IPS DF 4.7 (cell line): ENCODE data around the gene A2M.

Experiments
- DNase-seq: peaks from one replicate; pipeline ENCODE4 v3.0.0-alpha.2; 2013; ENCODE audit warnings: low spot score; ENCODE audit errors: extremely low read depth

The A2M gene

DNA sequence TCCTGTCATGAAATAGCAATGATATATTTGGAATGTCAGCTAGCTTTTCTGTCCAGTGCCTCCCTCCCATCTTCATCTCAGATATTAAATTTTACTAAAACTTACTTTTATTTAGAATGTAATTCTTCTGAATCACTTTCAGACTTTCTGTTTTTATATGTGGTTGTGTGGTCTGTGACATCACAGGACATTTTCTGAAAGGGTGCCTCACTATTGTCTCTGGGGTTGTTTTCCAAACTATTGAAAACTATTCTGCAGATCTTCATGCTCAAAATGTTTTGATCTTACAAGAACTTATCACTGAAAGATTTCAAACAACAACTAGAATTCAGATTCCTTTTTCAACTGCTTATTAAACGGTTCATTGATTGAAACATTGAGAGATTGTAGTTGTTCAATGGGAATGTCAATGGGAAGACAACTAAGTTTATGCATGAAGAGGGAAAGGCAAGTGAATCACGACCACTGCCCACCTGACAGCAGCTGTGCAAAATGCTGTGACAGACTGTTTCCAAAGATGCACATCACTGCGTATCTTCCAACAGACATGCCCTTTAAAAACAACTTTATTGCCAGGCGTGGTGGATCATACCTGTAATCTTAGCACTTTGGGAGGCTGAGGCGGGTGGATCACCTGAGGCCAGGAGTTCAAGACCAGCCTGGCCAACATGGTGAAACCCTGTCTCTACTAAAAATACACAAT is 75.1 kb downstream of the A2M start:
- no peak for DNase-seq

DNA sequence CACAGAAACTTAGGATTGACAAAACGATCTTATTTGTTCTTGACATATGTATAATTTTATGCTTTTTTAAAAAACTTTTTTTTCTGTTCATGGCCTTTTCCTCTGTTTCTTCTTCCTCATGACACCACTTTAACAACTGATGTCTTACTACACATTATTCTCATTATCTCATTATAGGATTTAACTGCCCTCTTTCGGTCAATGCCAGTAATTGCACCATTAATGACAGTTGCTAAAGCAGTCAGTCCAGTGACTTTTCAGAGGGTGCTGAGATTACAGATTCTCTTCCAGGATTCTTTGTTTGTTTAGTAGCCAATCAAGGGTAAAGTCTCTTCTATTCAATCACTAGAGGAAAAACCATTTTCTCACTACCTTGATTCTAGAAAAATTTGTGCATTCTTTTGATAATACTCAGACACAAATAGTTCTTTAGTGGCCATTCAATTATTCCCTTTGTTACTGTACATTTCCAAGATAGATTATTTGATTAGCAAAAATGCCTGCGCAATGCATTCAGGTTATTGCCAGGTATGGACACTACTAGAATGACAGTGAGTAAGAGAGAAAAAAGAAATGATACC is 76.2 kb downstream of the A2M start:
- peak; percentile 38 for DNase-seq

DNA sequence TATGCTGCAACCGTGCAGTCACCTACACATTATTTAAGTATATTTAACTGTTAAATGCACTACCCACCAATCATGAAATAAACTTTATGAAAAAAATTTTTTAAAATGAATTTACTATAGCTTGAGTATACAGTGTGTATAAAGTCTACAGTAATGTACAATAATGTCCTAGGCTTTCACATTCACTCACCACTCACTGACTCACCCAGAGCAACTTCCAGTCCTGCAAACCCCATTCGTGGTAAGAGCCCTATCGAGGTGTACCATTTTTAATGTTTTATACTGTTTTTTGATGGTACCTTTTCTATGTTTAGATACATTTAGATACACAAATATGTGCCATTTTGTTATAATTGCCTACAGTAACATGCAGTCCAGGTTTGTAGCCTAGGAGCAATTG is 78.3 kb downstream of the A2M start:
- DNase-seq: no peak

DNA sequence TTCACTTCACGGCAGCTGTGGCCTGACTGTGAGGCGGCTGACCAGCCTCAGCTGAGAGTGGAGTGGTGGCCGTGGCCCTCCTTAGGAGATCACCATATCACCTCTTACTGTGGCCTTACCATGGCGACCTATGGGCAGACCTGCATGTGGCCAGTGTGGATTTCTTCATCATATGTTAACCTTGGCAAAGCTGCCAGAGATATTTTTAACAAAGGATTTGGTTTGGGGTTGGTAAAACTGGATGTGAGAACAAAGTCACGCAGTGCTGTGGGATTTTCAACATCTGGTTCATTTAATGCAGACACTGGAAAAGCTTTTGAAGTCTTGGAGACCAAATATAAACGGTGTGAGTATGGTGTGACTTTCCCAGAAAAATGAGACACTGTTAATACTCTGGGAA is 79.5 kb downstream of the A2M start:
- no peak for DNase-seq

DNA sequence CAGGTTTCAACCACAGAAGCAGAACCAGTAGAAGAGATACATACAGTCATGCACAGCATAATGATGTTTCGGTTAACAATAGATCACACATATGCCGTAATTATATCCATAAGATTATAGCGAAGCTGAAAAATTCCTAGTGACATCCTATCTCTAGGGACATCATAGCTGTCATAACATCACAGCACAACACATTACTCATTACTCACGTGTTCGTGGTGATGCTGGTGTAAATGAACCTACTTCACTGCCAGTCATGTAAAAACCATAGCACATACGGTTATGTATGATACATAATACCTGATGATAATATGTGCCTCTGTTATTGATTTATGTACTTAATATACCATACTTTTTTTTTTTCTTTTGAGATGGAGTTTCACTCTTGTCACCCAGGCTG is 81.6 kb downstream of the A2M start:
- no peak for DNase-seq

DNA sequence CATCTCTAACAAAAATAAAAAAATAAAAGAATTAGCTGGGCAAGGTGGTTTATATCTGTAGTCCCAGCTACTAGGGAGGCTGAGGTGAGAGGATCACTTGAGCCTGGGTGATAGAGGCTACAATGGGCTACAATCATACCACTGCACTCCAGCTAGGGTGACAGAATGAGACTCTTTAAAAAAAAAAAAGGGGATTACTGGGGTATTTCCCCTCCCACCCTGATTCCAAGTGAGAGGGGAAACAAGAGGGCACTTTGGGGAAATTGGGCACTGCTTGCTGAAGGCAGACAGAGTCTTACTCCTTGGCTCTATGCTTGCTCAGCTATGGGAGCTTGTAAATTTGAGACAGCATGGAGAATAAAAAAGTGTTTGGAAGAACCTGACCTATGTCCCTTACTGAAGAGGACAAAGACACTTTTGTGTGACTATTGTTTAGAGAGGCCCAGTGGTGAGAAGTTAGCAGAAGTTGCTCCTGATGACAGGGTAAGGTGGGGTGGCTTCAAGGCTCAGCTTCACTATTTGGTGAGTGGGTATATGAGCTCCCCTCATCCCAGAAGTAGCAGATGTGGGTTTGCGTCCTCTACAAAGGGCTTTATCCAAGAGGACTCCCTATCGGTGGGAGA is 82.3 kb downstream of the A2M start:
- DNase-seq: no peak

DNA sequence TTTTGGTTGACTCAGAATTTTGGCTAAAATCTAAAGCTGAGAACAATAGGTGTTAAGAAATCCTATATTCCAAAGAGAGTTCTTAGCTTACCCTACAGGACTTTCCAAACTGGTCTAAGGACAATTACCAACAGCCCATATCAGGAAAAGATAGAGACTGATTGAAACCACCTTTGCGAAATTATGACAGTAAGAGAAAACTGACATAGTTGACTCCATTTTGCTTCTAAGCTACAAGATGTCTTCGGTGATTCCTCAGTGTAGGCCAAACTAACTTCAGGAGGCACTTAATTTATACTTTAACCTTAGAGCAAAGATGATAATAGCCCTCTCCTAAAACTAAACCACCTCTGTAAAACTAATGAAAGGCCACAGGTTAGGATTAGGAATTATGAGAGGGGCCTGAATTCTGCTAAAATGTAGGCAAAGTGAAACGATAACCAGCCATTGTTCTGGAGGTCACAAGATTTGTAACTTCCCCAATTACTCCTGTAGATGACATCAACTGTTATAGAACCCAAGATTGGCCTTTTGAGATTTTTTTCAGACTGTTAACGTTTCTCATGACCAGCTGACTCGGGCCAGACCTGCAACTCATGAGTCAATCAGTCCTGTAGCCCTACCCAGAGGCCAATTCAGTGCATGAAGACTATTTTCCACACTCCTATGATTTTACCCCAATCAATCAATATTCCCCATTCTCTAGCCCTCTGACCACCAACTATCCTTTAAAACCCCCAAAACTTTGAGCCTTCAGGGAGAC is 83.3 kb downstream of the A2M start:
- no peak for DNase-seq

DNA sequence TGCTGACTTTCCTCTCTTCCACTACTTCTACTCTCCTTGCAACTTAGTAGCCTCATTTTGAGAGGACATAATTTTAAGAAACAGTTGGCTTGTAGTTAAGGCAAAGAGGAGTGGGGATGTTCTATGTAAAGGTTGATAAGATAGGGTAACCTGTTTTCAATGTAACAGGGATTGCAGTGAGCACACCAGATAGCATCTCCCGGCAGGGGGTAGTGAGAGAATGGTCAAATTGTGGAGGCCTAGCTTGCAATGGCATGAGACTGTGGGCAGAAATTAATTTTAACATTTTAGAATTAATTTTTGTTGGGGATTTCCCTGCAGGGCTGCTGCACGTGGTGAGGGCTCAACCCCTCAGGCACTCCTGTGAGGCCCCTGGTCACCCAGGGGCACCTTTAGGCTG is 84.9 kb downstream of the A2M start:
- no peak for DNase-seq

DNA sequence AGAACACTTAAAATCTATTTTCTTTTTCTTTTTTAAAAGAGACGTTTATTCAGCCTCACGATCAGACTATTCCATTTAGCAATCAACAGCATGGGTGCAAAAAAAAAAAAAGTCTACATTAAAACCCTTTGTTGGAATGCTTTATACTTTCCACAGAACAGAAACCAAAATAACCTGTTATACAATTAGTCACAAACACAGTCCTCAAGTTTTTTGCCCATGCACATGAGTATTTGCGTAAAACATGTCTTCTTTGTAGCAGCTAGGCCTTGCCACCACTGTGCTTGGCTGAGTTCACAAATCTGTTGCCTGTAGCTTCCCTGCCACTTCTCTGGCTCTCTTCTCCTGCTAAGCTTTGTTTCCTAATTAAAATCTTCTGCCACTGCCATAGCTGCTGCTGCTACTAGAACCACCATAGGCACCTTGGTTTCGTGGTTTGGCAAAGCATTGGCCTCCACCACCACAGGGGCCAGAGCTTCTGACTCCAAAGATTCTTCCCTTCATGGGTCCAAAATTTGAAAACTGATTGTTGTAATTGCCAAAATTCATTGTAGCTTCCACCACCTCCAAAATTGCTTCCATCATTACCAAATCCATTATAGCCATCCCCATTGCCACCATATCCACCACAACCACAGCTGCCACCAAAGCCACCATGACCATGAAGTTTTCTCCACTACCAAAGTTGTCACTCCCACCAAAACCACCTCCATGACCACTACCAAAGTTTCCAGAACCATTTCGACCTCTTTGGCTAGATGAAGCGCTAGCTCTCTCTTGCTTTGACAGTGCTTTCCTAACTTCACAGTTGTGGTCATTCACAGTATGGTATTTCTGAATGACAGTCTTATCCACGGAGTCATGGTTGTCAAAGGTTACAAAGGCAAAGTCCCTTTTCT is 88.3 kb downstream of the A2M start:
- no peak for DNase-seq

DNA sequence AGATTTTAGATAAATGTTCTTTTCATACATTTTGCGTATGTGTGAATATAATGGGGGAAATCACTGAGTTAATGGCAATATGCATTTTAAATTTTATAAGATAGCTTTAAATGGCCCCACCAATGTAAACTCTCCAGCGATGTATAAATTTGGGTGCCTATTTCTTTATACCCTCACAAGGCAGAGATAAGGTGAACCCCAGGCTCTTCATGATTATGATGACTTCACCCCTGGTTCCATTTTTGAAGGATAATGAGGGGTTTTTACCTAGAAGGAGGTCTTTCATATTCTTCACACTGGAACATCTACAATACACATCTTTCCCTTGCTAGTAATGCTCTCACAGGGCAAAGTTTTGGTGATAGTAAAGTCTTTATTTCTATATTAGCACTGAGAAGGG is 91.2 kb downstream of the A2M start:
- DNase-seq: no peak

DNA sequence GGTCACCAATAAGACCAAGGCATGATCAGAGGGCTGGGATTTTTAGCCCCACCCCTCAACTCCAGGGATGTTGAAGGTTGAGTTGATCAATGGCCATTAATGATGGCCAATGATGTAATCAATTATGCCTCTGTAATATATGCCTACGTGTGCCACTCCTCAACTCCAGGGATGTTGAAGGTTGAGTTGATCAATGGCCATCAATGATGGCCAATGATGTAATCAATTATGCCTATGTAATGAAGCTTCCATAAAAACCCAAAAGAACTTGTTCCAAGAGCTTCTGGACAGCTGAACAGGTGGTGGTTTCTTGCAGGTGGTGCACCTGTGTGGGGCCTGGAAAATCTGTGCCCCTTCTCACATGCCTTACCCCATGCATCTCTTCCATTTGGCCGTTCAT is 93.1 kb downstream of the A2M start:
- DNase-seq: no peak
